SK-N-MC (cell line): ENCODE results near the gene RGS1.

Experiments
- DNase-seq: peaks from one replicate; pipeline ENCODE4 v3.0.0-alpha.2; 2011; ENCODE audit warnings: low read depth, low spot score
- H3K27ac ChIP-seq: fragments of 200-600 bp; sonication (generic); 2 replicates; pipeline ENCODE4 v1.5.1; 2016; ENCODE audit warnings: mixed run types
- H3K36me3 ChIP-seq: fragments of 200-600 bp; sonication (generic); 2 replicates; pipeline ENCODE4 v1.6.1; 2017; ENCODE audit warnings: antibody characterized with exemption, low read length, mixed read lengths; ENCODE audit not compliant: insufficient read depth
- H3K4me3 ChIP-seq: fragments of 200-600 bp; sonication (generic); 2 replicates; pipeline ENCODE4 v1.5.1; 2016
- H3K9ac ChIP-seq: fragments of 200-600 bp; sonication (generic); 2 replicates; pipeline ENCODE4 v1.8.0; 2017; ENCODE audit warnings: mixed run types, mixed read lengths; ENCODE audit not compliant: insufficient read length
- H3K9me3 ChIP-seq: fragments of 200-600 bp; sonication (generic); 2 replicates; pipeline ENCODE4 v1.6.1; 2017; ENCODE audit warnings: low read depth, mild to moderate bottlenecking, antibody characterized with exemption, low read length, moderate library complexity, mixed read lengths
- EZH2 ChIP-seq: fragments of 200-600 bp; sonication (generic); IDR thresholded peaks from one replicate; pipeline ENCODE4 v1.6.1; 2017; ENCODE audit warnings: antibody characterized with exemption
- FOXP2 ChIP-seq: optimal IDR thresholded peaks from 2 replicates; pipeline ENCODE3; 2011; ENCODE audit warnings: mild to moderate bottlenecking, moderate library complexity; ENCODE audit not compliant: insufficient read depth; ENCODE audit errors: extremely low read length, control extremely low read depth
- POLR2AphosphoS5 ChIP-seq: IDR thresholded peaks from 2 replicates; pipeline ENCODE4 v1.6.1; 2012; ENCODE audit warnings: mild to moderate bottlenecking, low read depth, low read length, borderline replicate concordance

The RGS1 gene

GRCh38 chr1:192615055-192615454 is 39.5 kb downstream of the RGS1 start:
- no peak for DNase-seq
- H3K4me3 ChIP-seq, result no peak overlapping the region
- no peaks in the 10 kb centered on the region for H3K36me3 ChIP-seq
- H3K9me3 ChIP-seq, result no peaks in the 10 kb centered on the region
- no peak overlapping the region for H3K27ac ChIP-seq
- no peak overlapping the region for H3K9ac ChIP-seq
- TF ChIP-seq FOXP2 (no peak), POLR2AphosphoS5 (no peak), EZH2 (no peak)

- DNase-seq, result peak; percentile 79
- no peak overlapping the region for H3K9ac ChIP-seq
- no peak overlapping the region for H3K27ac ChIP-seq
- TF ChIP-seq EZH2 (no peak), POLR2AphosphoS5 (peak; percentile 77; the same call in 1 of the 2 replicates)
- H3K4me3 ChIP-seq, result no peak overlapping the region
- no peaks in the 10 kb centered on the region for H3K9me3 ChIP-seq
- no peaks in the 10 kb centered on the region for H3K36me3 ChIP-seq
These were observed 44.6 kb downstream of the RGS1 start for GRCh38 chr1:192620071-192620635.

- no peak overlapping the region; the same call in 1 of the 2 replicates for H3K4me3 ChIP-seq
- H3K9ac ChIP-seq, result no peak overlapping the region
- no peaks in the 10 kb centered on the region for H3K9me3 ChIP-seq
- no peak for TF ChIP-seq POLR2AphosphoS5
- no peak for TF ChIP-seq FOXP2
- TF ChIP-seq EZH2, result no peak
- H3K36me3 ChIP-seq, result no peaks in the 10 kb centered on the region
- DNase-seq, result peak; percentile 45
- H3K27ac ChIP-seq, result no peak overlapping the region
These were observed 51.0 kb downstream of the RGS1 start for GRCh38 chr1:192626366-192627179.

- Histone ChIP-seq H3K36me3 (no peaks in the 10 kb centered on the region), H3K9me3 (no peaks in the 10 kb centered on the region), H3K4me3 (no peak overlapping the region), H3K27ac (no peak overlapping the region), H3K9ac (no peak overlapping the region)
- no peak for TF ChIP-seq EZH2
- TF ChIP-seq POLR2AphosphoS5, result no peak
- DNase-seq, result no peak
These were observed 52.3 kb downstream of the RGS1 start for GRCh38 chr1:192627901-192628300.

- TF ChIP-seq EZH2 (no peak), FOXP2 (no peak)
- H3K27ac ChIP-seq, result no peak overlapping the region
These were observed 53.0 kb downstream of the RGS1 start for GRCh38 chr1:192628396-192629057.

GRCh38 chr1:192629612-192630011 is 54.0 kb downstream of the RGS1 start:
- Histone ChIP-seq H3K9me3 (no peaks in the 10 kb centered on the region), H3K27ac (no peak overlapping the region), H3K9ac (no peak overlapping the region), H3K4me3 (no peak overlapping the region), H3K36me3 (no peaks in the 10 kb centered on the region)
- DNase-seq, result no peak
- TF ChIP-seq EZH2, result no peak
- TF ChIP-seq POLR2AphosphoS5, result no peak
- TF ChIP-seq FOXP2, result no peak

More at GRCh38 chr1:192628396-192629057, 53.0 kb downstream of the RGS1 start:
- H3K9me3 ChIP-seq, result no peaks in the 10 kb centered on the region
- H3K36me3 ChIP-seq, result no peaks in the 10 kb centered on the region
- no peak for DNase-seq
- no peak overlapping the region for H3K4me3 ChIP-seq
- H3K9ac ChIP-seq, result no peak overlapping the region
